H1 (cell line): ENCODE results near the gene PRKD1. TPM values are rescaled to one million over a fixed set of nuclear protein-coding genes. Genes with fewer than 3 reads are reported as not detected.

Source experiments
- CTCF ChIA-PET: fragments of 300-600 bp; sonication (Branson Sonifier 250); formaldehyde crosslinking; loops from one replicate; lab custom pipeline; 2021; ENCODE audit not compliant: partially characterized antibody; lab: Charles Lee
- POLR2A ChIA-PET: fragments of 300-600 bp; sonication (Branson Sonifier 250); formaldehyde crosslinking; loops from one replicate; lab custom pipeline; 2021; ENCODE audit warnings: inconsistent platforms; ENCODE audit not compliant: partially characterized antibody; lab: Charles Lee
- DNase-seq, 2 experiments: peaks; one replicate each; pipeline versions ENCODE4 v3.0.0 to v3.0.0-alpha.2; 2010 to 2022; ENCODE audit warnings: low spot score in 2 of 2, low read depth in 1 of 2, mixed read lengths in 1 of 2
- FAIRE-seq: peaks from 2 replicates; lab custom pipeline; 2011; peaks lifted over from hg19 to GRCh38; lab: Jason Lieb, UNC
- H2AFZ ChIP-seq: 2 replicates; pipeline ENCODE4 v1.8.1; 2012; ENCODE audit warnings: low read length, inconsistent platforms
- H2AK5ac ChIP-seq: 2 replicates; pipeline ENCODE4 v1.6.1; 2013; ENCODE audit warnings: low read depth, low read length
- H2BK120ac ChIP-seq: replicated peaks from 2 replicates; pipeline ENCODE3; 2013; ENCODE audit warnings: low read depth, low read length, inconsistent platforms
- H2BK12ac ChIP-seq: 2 replicates; pipeline ENCODE4 v1.6.1; 2013; ENCODE audit warnings: low read depth, low read length
- H2BK15ac ChIP-seq: 2 replicates; pipeline ENCODE4 v1.6.1; 2013; ENCODE audit warnings: low read length
- H2BK20ac ChIP-seq: 2 replicates; pipeline ENCODE4 v1.6.1; 2013; ENCODE audit warnings: low read length
- H2BK5ac ChIP-seq: 2 replicates; pipeline ENCODE4 v1.6.1; 2013; ENCODE audit warnings: low read depth, low read length
- H3K14ac ChIP-seq: 2 replicates; pipeline ENCODE4 v1.6.1; 2013; ENCODE audit warnings: inconsistent platforms; ENCODE audit not compliant: insufficient read length
- H3K18ac ChIP-seq: 2 replicates; pipeline ENCODE4 v1.6.1; 2013; ENCODE audit warnings: low read length; ENCODE audit errors: extremely low read depth
- H3K23ac ChIP-seq: 2 replicates; pipeline ENCODE4 v1.6.1; 2013; ENCODE audit warnings: inconsistent platforms; ENCODE audit not compliant: insufficient read length
- H3K23me2 ChIP-seq: 2 replicates; pipeline ENCODE4 v1.6.1; 2013; ENCODE audit warnings: low read depth, low read length
- H3K27ac ChIP-seq: 2 replicates; pipeline ENCODE4 v1.6.1; 2011; ENCODE audit warnings: low read depth, low read length, inconsistent platforms
- H3K27me3 ChIP-seq, 4 experiments: replicated peaks in 1 of 4; 1 replicate in 1 of 4; 2 replicates in 3 of 4; pipeline versions ENCODE4 v1.6.1 to v1.8.1; 2011 to 2013; ENCODE audit warnings: low read length in 3 of 4, mild to moderate bottlenecking in 3 of 4, inconsistent platforms in 2 of 4, mixed read lengths in 2 of 4, moderate library complexity in 1 of 4; ENCODE audit not compliant: control insufficient read depth in 3 of 4, insufficient read depth in 3 of 4; ENCODE audit errors: extremely low read depth in 1 of 4
- H3K36me3 ChIP-seq, 4 experiments: 2 replicates each; pipeline versions ENCODE4 v1.6.1 to v1.8.1; 2011 to 2013; ENCODE audit warnings: mild to moderate bottlenecking in 4 of 4, low read length in 3 of 4, moderate library complexity in 2 of 4, control low read depth in 1 of 4, inconsistent platforms in 1 of 4; ENCODE audit not compliant: insufficient read depth in 4 of 4, control insufficient read depth in 2 of 4
- H3K4ac ChIP-seq: replicated peaks from 2 replicates; pipeline ENCODE3; 2013; ENCODE audit warnings: low read length, low read depth, mixed read lengths, inconsistent platforms; ENCODE audit not compliant: insufficient read length
- H3K4me1 ChIP-seq, 4 experiments: replicated peaks in 1 of 4; 1 replicate in 1 of 4; 2 replicates in 3 of 4; pipeline versions ENCODE4 v1.6.1 to v1.8.1; 2011 to 2013; ENCODE audit warnings: low read length in 3 of 4, inconsistent platforms in 2 of 4, mixed read lengths in 1 of 4; ENCODE audit not compliant: insufficient read depth in 4 of 4, control insufficient read depth in 3 of 4
- H3K4me2 ChIP-seq, 2 experiments: 2 replicates each; pipeline versions ENCODE4 v1.6.1 to v1.8.1; 2011 to 2013; ENCODE audit warnings: low read depth in 2 of 2, low read length in 2 of 2, control low read depth in 1 of 2, inconsistent platforms in 1 of 2, mild to moderate bottlenecking in 1 of 2; ENCODE audit not compliant: insufficient read depth in 1 of 2
- H3K4me3 ChIP-seq, 4 experiments: fragments of 200-600, 300-600 bp in 1 of 4; sonication (generic), shearing (Covaris generic), sonication (Bioruptor Twin) in 1 of 4; 2 replicates each; pipeline versions ENCODE4 v1.5.1 to v1.8.1; 2011 to 2016; ENCODE audit warnings: low read length in 4 of 4, low read depth in 3 of 4, control low read depth in 2 of 4, inconsistent platforms in 2 of 4, mild to moderate bottlenecking in 2 of 4, mixed read lengths in 1 of 4, moderate library complexity in 1 of 4; ENCODE audit not compliant: insufficient read depth in 2 of 4; ENCODE audit errors: extremely low read depth in 1 of 4
- H3K56ac ChIP-seq: replicated peaks from 2 replicates; pipeline ENCODE3; 2013; ENCODE audit warnings: low read depth, mild to moderate bottlenecking, mixed read lengths, low read length, inconsistent platforms; ENCODE audit not compliant: insufficient read length
- H3K79me1 ChIP-seq: 2 replicates; pipeline ENCODE4 v1.6.1; 2013; ENCODE audit warnings: low read depth, low read length, control low read depth
- H3K79me2 ChIP-seq, 2 experiments: 2 replicates each; pipeline versions ENCODE4 v1.6.1 to v1.8.1; 2012 to 2013; ENCODE audit warnings: low read length in 2 of 2, mild to moderate bottlenecking in 2 of 2, inconsistent platforms in 1 of 2; ENCODE audit not compliant: insufficient read depth in 2 of 2, control insufficient read depth in 1 of 2
- H3K9ac ChIP-seq, 4 experiments: replicated peaks in 1 of 4; 1 replicate in 1 of 4; 2 replicates in 3 of 4; pipeline versions ENCODE4 v1.6.1 to v1.8.1; 2011 to 2013; ENCODE audit warnings: low read depth in 3 of 4, low read length in 3 of 4, control low read depth in 2 of 4, mild to moderate bottlenecking in 2 of 4, moderate library complexity in 2 of 4, inconsistent platforms in 1 of 4; ENCODE audit errors: extremely low read depth in 1 of 4
- H3K9me3 ChIP-seq, 2 experiments: 2 replicates each; pipeline versions ENCODE4 v1.6.1 to v1.8.1; 2012 to 2013; ENCODE audit warnings: mild to moderate bottlenecking in 2 of 2, moderate library complexity in 2 of 2, control low read depth in 1 of 2, inconsistent platforms in 1 of 2, low read depth in 1 of 2, low read length in 1 of 2, mixed read lengths in 1 of 2; ENCODE audit not compliant: insufficient read depth in 2 of 2
- H4K20me1 ChIP-seq, 2 experiments: replicated peaks in 1 of 2; 2 replicates each; pipeline versions ENCODE3 to v1.8.1; 2011 to 2013; ENCODE audit warnings: inconsistent platforms in 2 of 2, low read length in 2 of 2, mild to moderate bottlenecking in 1 of 2; ENCODE audit not compliant: insufficient read depth in 2 of 2, control insufficient read depth in 1 of 2
- H4K5ac ChIP-seq: 2 replicates; pipeline ENCODE4 v1.6.1; 2013; ENCODE audit warnings: low read length, low read depth, mixed read lengths, inconsistent platforms; ENCODE audit not compliant: insufficient read length
- H4K8ac ChIP-seq: 2 replicates; pipeline ENCODE4 v1.8.0; 2013; ENCODE audit warnings: mild to moderate bottlenecking, moderate library complexity, low read length, inconsistent platforms; ENCODE audit not compliant: insufficient read depth; ENCODE audit errors: extremely low read depth
- H4K91ac ChIP-seq: replicated peaks from 2 replicates; pipeline ENCODE3; 2013; ENCODE audit warnings: low read length, mixed read lengths, inconsistent platforms; ENCODE audit not compliant: insufficient read length
- ASH2L ChIP-seq: fragments of 200-600, 300-600 bp; sonication (generic); IDR thresholded peaks from one replicate; pipeline ENCODE4 v1.7.1; 2017; ENCODE audit warnings: low read length
- CBX5 ChIP-seq: fragments of 300-800, 300-1000 bp; sonication (generic); IDR thresholded peaks from 2 replicates; pipeline ENCODE4 v1.7.1; 2016; ENCODE audit warnings: antibody characterized with exemption, low read length, low read depth
- CHD1 ChIP-seq: IDR thresholded peaks from 2 replicates; pipeline ENCODE4 v1.6.1; 2012; ENCODE audit warnings: low read depth, low read length, improper control_type of control experiment
- NRF1 ChIP-seq: IDR thresholded peaks from 2 replicates; pipeline ENCODE4 v1.6.1; 2011; ENCODE audit warnings: mild to moderate bottlenecking, low read depth, low read length, improper control_type of control experiment
- RBBP5 ChIP-seq: IDR thresholded peaks from 2 replicates; pipeline ENCODE4 v1.7.1; 2012; ENCODE audit warnings: low read depth, mild to moderate bottlenecking, inconsistent platforms, low read length, moderate library complexity, borderline replicate concordance
- SP1 ChIP-seq: IDR thresholded peaks from 2 replicates; pipeline ENCODE4 v1.6.1; 2011; ENCODE audit warnings: low read depth, low read length
- SUZ12 ChIP-seq: fragments of 200-600 bp; sonication (generic); IDR thresholded peaks from 2 replicates; pipeline ENCODE4 v1.6.1; 2012; ENCODE audit warnings: mild to moderate bottlenecking, inconsistent platforms, low read length, moderate library complexity, mixed read lengths
- WGBS, 2 experiments: shearing (Covaris generic) in 1 of 2; methylation state at CpG; one replicate each; pipeline versions ENCODE4 v1.1.6 to v1.1.7; 2013 to 2015; ENCODE audit warnings: low lambda C conversion rate in 2 of 2, mixed read lengths in 2 of 2, inconsistent platforms in 1 of 2, low coverage in 1 of 2, missing lambda C conversion rate in 1 of 2; ENCODE audit not compliant: insufficient replicate concordance in 2 of 2, insufficient coverage in 1 of 2, insufficient read length in 1 of 2; ENCODE audit errors: extremely low coverage in 1 of 2, missing lambda C conversion rate in 1 of 2; 5-methylcytosine and 5-hydroxymethylcytosine counted together
- polyA plus RNA-seq, 7 experiments: library from polyadenylated mRNA; depleted of rRNA in 3 of 7; stranded (reverse) in 5 of 7; unstranded in 2 of 7; fragments of >200 nt in 5 of 7; fragments of 200-250 nt in 2 of 7; gene quantifications; 1 replicate in 5 of 7; 2 replicates in 1 of 7; 4 replicates in 1 of 7; pipeline versions ENCODE4 v1.2.1 to v1.2.3, GENCODE V29; 2011 to 2013; ENCODE audit warnings: missing spikeins in 2 of 7, mixed read lengths in 2 of 7
- total RNA-seq: library from RNA; stranded (reverse); fragmentation: NEBNext Ultra II Directional; extraction: Animal tissue kit (Norgen Biotek cat#: 25700); gene quantifications from 2 replicates; pipeline ENCODE4 v1.2.1, GENCODE V29; 2021

The PRKD1 gene
- total and polyA plus RNA-seq, 2 of the 8 experiments (the other 6 are each of a cell fraction or from before 2014, with no cell fraction given) = 3.6 to 6.8 TPM

- H3K4me3 ChIP-seq = no peak overlapping the region
- no peak for TF ChIP-seq CBX5
- no peak for TF ChIP-seq ASH2L
- no peak for TF ChIP-seq RBBP5
- no peak for TF ChIP-seq SP1
- no peak for TF ChIP-seq NRF1
- TF ChIP-seq SUZ12 = no peak
- TF ChIP-seq CHD1 = no peak
- H3K56ac ChIP-seq = no peak overlapping the region
- H3K27me3 ChIP-seq = no peaks in the 10 kb centered on the region
- H2AK5ac ChIP-seq = no peak overlapping the region
- H3K27ac ChIP-seq = no peak overlapping the region
- H3K9ac ChIP-seq = no peak overlapping the region
- no peaks in the 10 kb centered on the region for H3K4me1 ChIP-seq
- H4K20me1 ChIP-seq = no peaks in the 10 kb centered on the region
- H2BK5ac ChIP-seq = no peak overlapping the region
- FAIRE-seq (no peak), DNase-seq (no peak)
- no peak overlapping the region for H4K8ac ChIP-seq
- no peak overlapping the region for H2BK12ac ChIP-seq
- no peak overlapping the region for H2BK120ac ChIP-seq
- H3K4me2 ChIP-seq = no peak overlapping the region
- H4K91ac ChIP-seq = no peak overlapping the region
- no peaks in the 10 kb centered on the region for H3K36me3 ChIP-seq
- no peak overlapping the region for H3K14ac ChIP-seq
- H4K5ac ChIP-seq = no peak overlapping the region
- no peaks in the 10 kb centered on the region for H3K79me1 ChIP-seq
- H3K9me3 ChIP-seq = no peaks in the 10 kb centered on the region
- no peaks in the 10 kb centered on the region; a peak in 1 of 4 replicates for H3K79me2 ChIP-seq
- H3K23me2 ChIP-seq = no peaks in the 10 kb centered on the region
- ChIA-PET POLR2A (no interaction called here), CTCF (no interaction called here)
- H3K18ac ChIP-seq = no peak overlapping the region
- no peak overlapping the region for H3K23ac ChIP-seq
- no peak overlapping the region for H3K4ac ChIP-seq
- WGBS, 2 experiments = 95% methylated on average over 1 of the region's 1 CpG; no CpG with 5 or more reads in 1 of the 2 experiments
- H2BK20ac ChIP-seq = no peak overlapping the region
- H2AFZ ChIP-seq = no peak overlapping the region
- H2BK15ac ChIP-seq = no peak overlapping the region
These were observed 30.5 kb downstream of the PRKD1 start for GRCh38 chr14:29897181-29897580.
